Spinal cord (tissue), 10 donors: Measurements from ENCODE around the gene MRPL39. TPM values are rescaled to one million over a fixed set of nuclear protein-coding genes. Genes with fewer than 3 reads are reported as not detected.

Source experiments
- DNase-seq, 6 donors: peaks; one replicate each; pipeline versions ENCODE4 v3.0.0 to v3.0.0-alpha.2; 2013 to 2015; ENCODE audit warnings: low spot score in 6 of 6, low read depth in 4 of 6
- H3K27ac ChIP-seq: one replicate; pipeline ENCODE4 v1.5.1; 2013; ENCODE audit warnings: low read depth, low read length, control low read depth
- H3K27me3 ChIP-seq: one replicate; pipeline ENCODE4 v1.6.1; 2013; ENCODE audit warnings: low read length; ENCODE audit not compliant: control insufficient read depth, insufficient read depth
- H3K36me3 ChIP-seq: one replicate; pipeline ENCODE4 v1.6.1; 2013; ENCODE audit warnings: low read length; ENCODE audit not compliant: control insufficient read depth, insufficient read depth
- H3K4me1 ChIP-seq: one replicate; pipeline ENCODE4 v1.6.1; 2013; ENCODE audit warnings: low read length; ENCODE audit not compliant: control insufficient read depth, insufficient read depth
- H3K4me3 ChIP-seq: one replicate; pipeline ENCODE4 v1.5.1; 2013; ENCODE audit warnings: low read depth, low read length, control low read depth
- H3K9me3 ChIP-seq: one replicate; pipeline ENCODE4 v1.6.1; 2013; ENCODE audit warnings: low read length; ENCODE audit not compliant: control insufficient read depth, insufficient read depth
- WGBS: methylation state at CpG from one replicate; pipeline ENCODE4 v1.1.5; 2013; ENCODE audit warnings: missing lambda C conversion rate; ENCODE audit not compliant: insufficient coverage; 5-methylcytosine and 5-hydroxymethylcytosine counted together
- polyA plus RNA-seq, 2 donors: library from polyadenylated mRNA; unstranded; fragments of 120-200 nt; gene quantifications; one replicate each; pipeline ENCODE4 v1.2.1, GENCODE V29; 2013; ENCODE audit not compliant: insufficient read length in 2 of 2
- total RNA-seq, 2 donors: library from RNA; depleted of rRNA in 1 of 2; stranded (reverse); fragments of 120-200 nt in 1 of 2; fragments of >200 nt in 1 of 2; gene quantifications; one replicate each; pipeline versions ENCODE4 v1.2.3 to v1.2.4, GENCODE V29; 2013 to 2014
- donor health status: healthy.

Gene MRPL39
- total and polyA plus RNA-seq, 4 donors = 27.7 to 47.6 (median 29.4) TPM

DNA sequence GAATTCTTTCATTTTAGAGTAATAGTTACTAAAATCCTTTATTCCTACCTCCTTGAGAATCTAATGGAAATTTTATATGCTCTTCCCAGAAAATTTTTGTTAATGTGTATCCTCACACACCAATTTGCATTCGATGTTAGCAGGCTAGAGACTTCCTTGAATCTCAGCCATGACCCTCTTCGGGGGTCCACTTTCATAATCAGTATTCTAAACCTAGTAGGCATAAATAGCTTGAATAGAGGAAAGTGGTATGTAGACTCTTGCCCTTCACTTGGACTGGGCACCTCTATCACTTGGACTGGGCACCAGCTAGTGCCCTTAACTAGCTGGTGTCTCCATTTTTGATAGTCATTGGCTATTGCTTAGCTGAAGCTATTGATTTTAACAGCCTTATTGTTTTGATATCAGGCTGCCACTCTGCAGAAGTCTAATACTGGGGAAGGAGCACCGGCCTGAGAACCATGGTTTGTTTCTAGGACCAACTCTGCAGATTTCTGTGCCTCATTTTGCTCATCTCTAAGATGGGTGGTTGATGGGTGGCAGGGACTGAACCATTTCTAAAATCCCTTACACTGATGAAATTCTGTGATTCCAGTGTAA lies 42.8 kb downstream of the MRPL39 start:
- 100% methylated on average over 1 of the region's 3 CpGs for WGBS
- Histone ChIP-seq H3K27me3 (no peaks in the 10 kb centered on the region), H3K27ac (no peak overlapping the region), H3K4me3 (no peak overlapping the region), H3K4me1 (peaks cover 10% of the 10 kb centered on the region), H3K9me3 (no peaks in the 10 kb centered on the region), H3K36me3 (no peaks in the 10 kb centered on the region)
- DNase-seq = no peak

DNA sequence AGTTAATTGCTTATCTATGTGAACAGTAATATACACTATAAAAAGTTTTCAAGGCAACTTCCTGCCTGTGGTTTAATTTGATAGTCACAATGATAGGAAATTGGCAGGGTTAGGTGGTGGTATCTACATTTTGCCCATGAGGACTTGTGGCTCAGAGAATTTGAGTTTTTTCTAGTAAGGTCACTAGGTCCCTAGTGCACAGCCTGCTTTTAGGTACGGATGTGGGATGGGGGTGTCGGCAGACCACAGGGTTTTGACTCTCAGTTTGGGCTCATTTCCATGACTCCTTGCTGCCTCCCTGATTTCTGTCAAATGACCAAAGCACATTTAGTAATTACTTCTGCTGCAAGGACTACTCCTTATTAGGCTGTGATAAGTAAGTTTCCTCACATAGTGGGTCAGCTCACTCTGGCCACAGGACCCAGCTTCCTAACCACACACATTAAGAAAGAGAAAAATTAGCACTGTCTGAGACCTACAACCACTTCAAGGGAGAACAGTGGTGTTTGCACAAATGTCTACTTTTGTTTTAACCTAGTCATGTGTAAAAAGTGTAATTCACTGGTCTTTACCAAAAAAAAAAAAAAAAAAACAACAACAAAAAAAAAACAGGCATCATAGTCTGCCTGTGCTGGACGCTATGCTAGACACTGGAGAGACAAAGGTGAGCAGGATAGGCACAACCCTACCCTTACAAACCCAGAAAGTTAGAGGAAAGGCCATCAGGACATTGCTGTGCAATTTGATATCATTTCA lies 43.7 kb downstream of the MRPL39 start:
- Histone ChIP-seq H3K36me3 (no peaks in the 10 kb centered on the region), H3K27ac (no peak overlapping the region)
- WGBS = no CpG with 5 or more reads among the region's 3 CpGs

DNA sequence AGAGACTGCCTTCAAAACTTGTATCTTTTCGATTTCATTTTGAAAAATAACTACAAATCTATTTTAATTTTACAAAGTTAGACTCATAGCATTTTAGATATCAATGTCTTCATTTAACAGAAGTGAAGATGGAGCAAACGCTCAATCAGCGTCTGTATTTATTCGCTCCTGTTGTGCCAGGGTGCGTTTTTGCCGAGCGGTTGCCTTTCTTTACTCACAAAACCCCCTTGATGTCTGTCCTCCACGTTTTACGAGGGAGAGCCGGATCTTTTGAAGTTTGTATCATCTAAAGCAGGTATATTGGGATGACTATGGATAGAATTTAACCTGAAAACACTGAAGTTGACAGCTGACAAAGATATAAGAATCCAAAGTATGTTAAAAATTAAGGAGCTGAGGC lies 44.6 kb downstream of the MRPL39 start:
- WGBS = no CpG with 5 or more reads among the region's 10 CpGs
- no peaks in the 10 kb centered on the region for H3K27me3 ChIP-seq
- H3K27ac ChIP-seq = no peak overlapping the region
- H3K4me3 ChIP-seq = no peak overlapping the region
- H3K36me3 ChIP-seq = no peaks in the 10 kb centered on the region
- H3K9me3 ChIP-seq = no peaks in the 10 kb centered on the region
- peaks cover 10% of the 10 kb centered on the region for H3K4me1 ChIP-seq
- DNase-seq = no peak

More for the DNA sequence above, 43.7 kb downstream of the MRPL39 start:
- Histone ChIP-seq H3K27me3 (no peaks in the 10 kb centered on the region), H3K9me3 (no peaks in the 10 kb centered on the region), H3K4me3 (no peak overlapping the region), H3K4me1 (peaks cover 10% of the 10 kb centered on the region)
- no peak for DNase-seq

DNA sequence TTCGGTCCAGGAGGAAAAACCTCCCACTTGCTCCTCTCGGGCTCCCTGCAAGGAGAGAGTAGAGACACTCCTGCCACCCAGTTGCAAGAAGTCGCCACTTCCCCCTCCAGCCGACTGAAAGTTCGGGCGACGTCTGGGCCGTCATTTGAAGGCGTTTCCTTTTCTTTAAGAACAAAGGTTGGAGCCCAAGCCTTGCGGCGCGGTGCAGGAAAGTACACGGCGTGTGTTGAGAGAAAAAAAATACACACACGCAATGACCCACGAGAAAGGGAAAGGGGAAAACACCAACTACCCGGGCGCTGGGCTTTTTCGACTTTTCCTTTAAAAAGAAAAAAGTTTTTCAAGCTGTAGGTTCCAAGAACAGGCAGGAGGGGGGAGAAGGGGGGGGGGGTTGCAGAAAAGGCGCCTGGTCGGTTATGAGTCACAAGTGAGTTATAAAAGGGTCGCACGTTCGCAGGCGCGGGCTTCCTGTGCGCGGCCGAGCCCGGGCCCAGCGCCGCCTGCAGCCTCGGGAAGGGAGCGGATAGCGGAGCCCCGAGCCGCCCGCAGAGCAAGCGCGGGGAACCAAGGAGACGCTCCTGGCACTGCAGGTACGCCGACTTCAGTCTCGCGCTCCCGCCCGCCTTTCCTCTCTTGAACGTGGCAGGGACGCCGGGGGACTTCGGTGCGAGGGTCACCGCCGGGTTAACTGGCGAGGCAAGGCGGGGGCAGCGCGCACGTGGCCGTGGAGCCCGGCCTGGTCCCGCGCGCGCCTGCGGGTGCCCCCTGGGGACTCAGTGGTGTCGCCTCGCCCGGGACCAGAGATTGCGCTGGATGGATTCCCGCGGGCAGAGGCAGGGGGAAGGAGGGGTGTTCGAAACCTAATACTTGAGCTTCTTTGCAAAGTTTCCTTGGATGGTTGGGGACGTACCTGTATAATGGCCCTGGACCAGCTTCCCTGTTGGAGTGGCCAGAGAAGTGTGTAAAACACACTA lies 45.3 kb downstream of the MRPL39 start:
- H3K9me3 ChIP-seq = no peaks in the 10 kb centered on the region
- H3K4me1 ChIP-seq = peaks cover 10% of the 10 kb centered on the region
- peak in 3 of 6 donors; percentile 33 to 73 (median 63) for DNase-seq
- H3K4me3 ChIP-seq = peak overlapping the region; percentile 29
- WGBS = 2% methylated on average over 56 of the region's 74 CpGs
- H3K36me3 ChIP-seq = no peaks in the 10 kb centered on the region
- no peaks in the 10 kb centered on the region for H3K27me3 ChIP-seq
- H3K27ac ChIP-seq = no peak overlapping the region

GRCh38 chr21:25560891-25561290 lies 46.4 kb downstream of the MRPL39 start:
- no peaks in the 10 kb centered on the region for H3K27me3 ChIP-seq
- WGBS = 100% methylated on average over 1 of the region's 3 CpGs
- H3K27ac ChIP-seq = no peak overlapping the region
- H3K4me3 ChIP-seq = no peak overlapping the region
- peaks cover 10% of the 10 kb centered on the region for H3K4me1 ChIP-seq
- H3K36me3 ChIP-seq = no peaks in the 10 kb centered on the region
- DNase-seq = no peak
- no peaks in the 10 kb centered on the region for H3K9me3 ChIP-seq

DNA sequence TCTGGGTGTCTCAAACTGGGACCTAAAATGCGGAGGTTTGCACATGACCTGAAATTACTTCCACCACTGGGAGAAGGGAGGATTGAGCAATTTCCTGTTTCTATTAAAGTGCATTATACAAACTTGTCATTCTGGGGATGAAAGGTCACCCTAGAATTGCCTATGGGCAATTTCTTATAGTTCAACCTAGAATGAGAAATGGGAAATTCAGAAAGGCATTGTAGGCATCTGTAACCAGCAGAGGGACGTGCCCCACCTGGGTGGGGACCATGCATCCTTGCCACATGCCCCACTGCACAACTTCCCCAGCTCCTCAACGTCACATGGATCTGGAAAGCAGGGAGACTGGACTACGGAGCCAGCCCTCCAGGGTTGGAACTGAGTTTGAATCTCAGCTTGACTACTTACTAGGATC lies 47.0 kb downstream of the MRPL39 start:
- no peaks in the 10 kb centered on the region for H3K9me3 ChIP-seq
- H3K4me3 ChIP-seq = no peak overlapping the region
- no peak for DNase-seq
- 90% methylated on average over 3 of the region's 4 CpGs for WGBS
- H3K27me3 ChIP-seq = no peaks in the 10 kb centered on the region
- no peak overlapping the region for H3K27ac ChIP-seq
- no peaks in the 10 kb centered on the region for H3K36me3 ChIP-seq
- H3K4me1 ChIP-seq = peaks cover 10% of the 10 kb centered on the region

- DNase-seq = no peak
- Histone ChIP-seq H3K9me3 (no peaks in the 10 kb centered on the region), H3K4me3 (no peak overlapping the region), H3K36me3 (no peaks in the 10 kb centered on the region), H3K27ac (no peak overlapping the region), H3K27me3 (no peaks in the 10 kb centered on the region), H3K4me1 (peaks cover 10% of the 10 kb centered on the region)
- no CpG with 5 or more reads among the region's 1 CpG for WGBS
These were observed 47.5 kb downstream of the MRPL39 start for GRCh38 chr21:25559746-25560145.

DNA sequence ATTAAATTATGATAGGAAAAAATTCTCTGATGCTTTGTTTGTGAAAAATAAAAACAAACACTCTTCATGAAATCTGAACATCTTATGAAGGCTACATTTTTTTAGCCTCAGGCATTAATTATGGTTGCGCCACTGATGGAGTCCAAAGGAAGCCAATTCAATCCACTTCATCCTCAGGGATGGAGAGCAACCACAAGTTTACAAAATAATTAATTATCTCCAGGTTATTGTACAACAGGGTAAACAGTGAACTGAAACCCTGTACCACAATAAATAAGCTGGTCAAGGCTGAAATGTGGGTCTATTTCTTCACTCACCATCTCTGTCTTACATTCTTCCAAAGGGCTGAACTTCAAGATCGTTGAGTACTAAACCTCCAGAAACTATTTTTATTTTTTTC lies 49.2 kb downstream of the MRPL39 start:
- no CpG with 5 or more reads among the region's 2 CpGs for WGBS
- DNase-seq = no peak
- Histone ChIP-seq H3K27ac (no peak overlapping the region), H3K4me3 (no peak overlapping the region), H3K9me3 (no peaks in the 10 kb centered on the region), H3K27me3 (no peaks in the 10 kb centered on the region), H3K4me1 (peaks cover 10% of the 10 kb centered on the region), H3K36me3 (no peaks in the 10 kb centered on the region)

- no peaks in the 10 kb centered on the region for H3K36me3 ChIP-seq
- no peaks in the 10 kb centered on the region for H3K27me3 ChIP-seq
- DNase-seq = no peak
- no peak overlapping the region for H3K4me3 ChIP-seq
- H3K9me3 ChIP-seq = no peaks in the 10 kb centered on the region
- no CpG with 5 or more reads among the region's 1 CpG for WGBS
- H3K27ac ChIP-seq = no peak overlapping the region
- H3K4me1 ChIP-seq = peaks cover 7% of the 10 kb centered on the region
These were observed 50.1 kb downstream of the MRPL39 start for GRCh38 chr21:25557180-25557579.
